Measurements from ENCODE around the gene CPE.

The CPE gene

GRCh38 chr4:165360041-165360695 lies 18.6 kb upstream of the CPE start:
- no peak overlapping the region for H3K27ac ChIP-seq (replicated peaks; ENCODE audit: low read length)
- H2AFZ ChIP-seq (ENCODE audit: low read length) = no peak overlapping the region
- WGBS, 2 donors (ENCODE audit: extremely low coverage in 2 of 2, insufficient read length in 2 of 2, insufficient replicate concordance in 1 of 2) = no CpG with 5 or more reads among the region's 6 CpGs
- no peak overlapping the region for H2AK5ac ChIP-seq (ENCODE audit: low read depth, low read length)
- no peak overlapping the region for H2BK12ac ChIP-seq (ENCODE audit: low read length)
- H3K4me3 ChIP-seq (ENCODE audit: low read length in 2 of 2) = no peak overlapping the region
- no peak overlapping the region for H3K23ac ChIP-seq (ENCODE audit: low read depth, low read length, poor library complexity)
- H2BK120ac ChIP-seq (ENCODE audit: low read depth, low read length) = no peak overlapping the region
- no peak overlapping the region for H4K91ac ChIP-seq (ENCODE audit: low read depth, low read length, poor library complexity)
- no peak overlapping the region for H3K9ac ChIP-seq (ENCODE audit: low read depth, low read length, poor library complexity)
- H3K4ac ChIP-seq (ENCODE audit: low read length) = no peak overlapping the region
- H3K9me3 ChIP-seq (replicated peaks in 1 of 2; ENCODE audit: control insufficient read depth in 2 of 2, insufficient read depth in 1 of 2, low read depth in 1 of 2, low read length in 2 of 2) = no peaks in the 10 kb centered on the region
- H3K4me2 ChIP-seq (ENCODE audit: insufficient read depth, low read length, poor library complexity, severe bottlenecking) = no peak overlapping the region
- no peak overlapping the region for H3K18ac ChIP-seq (ENCODE audit: low read length)
- no peak overlapping the region for H2BK5ac ChIP-seq (ENCODE audit: low read length)
- no peak overlapping the region for H3K14ac ChIP-seq (ENCODE audit: low read length)
- H2BK15ac ChIP-seq (ENCODE audit: low read length) = no peak overlapping the region
- no peak for DNase-seq (ENCODE audit: low spot score)
- no peak overlapping the region for H4K8ac ChIP-seq (ENCODE audit: low read depth, low read length)
- H3K79me1 ChIP-seq (ENCODE audit: low read depth, low read length) = no peaks in the 10 kb centered on the region
- peaks cover 0 to 2% of the 10 kb centered on the region in 2 donors for H3K4me1 ChIP-seq (ENCODE audit: control insufficient read depth in 2 of 2, insufficient read depth in 1 of 2, low read depth in 1 of 2, low read length in 2 of 2)
- H3K36me3 ChIP-seq (replicated peaks in 1 of 2; ENCODE audit: control insufficient read depth in 2 of 2, insufficient read depth in 2 of 2, low read length in 2 of 2) = no peaks in the 10 kb centered on the region
- no peaks in the 10 kb centered on the region for H3K27me3 ChIP-seq (ENCODE audit: control insufficient read depth in 3 of 3, insufficient read depth in 3 of 3, low read depth in 1 of 3, low read length in 3 of 3)

GRCh38 chr4:165360985-165361670 lies 17.7 kb upstream of the CPE start:
- Histone ChIP-seq H3K79me1 (ENCODE audit: low read depth, low read length) (no peaks in the 10 kb centered on the region), H4K91ac (ENCODE audit: low read depth, low read length, poor library complexity) (no peak overlapping the region), H4K8ac (ENCODE audit: low read depth, low read length) (no peak overlapping the region), H2BK15ac (ENCODE audit: low read length) (no peak overlapping the region), H3K27ac (replicated peaks; ENCODE audit: low read length) (no peak overlapping the region), H3K4me2 (ENCODE audit: insufficient read depth, low read length, poor library complexity, severe bottlenecking) (no peak overlapping the region), H2BK12ac (ENCODE audit: low read length) (no peak overlapping the region), H2BK120ac (ENCODE audit: low read depth, low read length) (no peak overlapping the region), H2BK5ac (ENCODE audit: low read length) (no peak overlapping the region), H3K36me3 (replicated peaks in 1 of 2; ENCODE audit: control insufficient read depth in 2 of 2, insufficient read depth in 2 of 2, low read length in 2 of 2) (no peaks in the 10 kb centered on the region), H3K14ac (ENCODE audit: low read length) (no peak overlapping the region), H2AFZ (ENCODE audit: low read length) (no peak overlapping the region), H3K4ac (ENCODE audit: low read length) (no peak overlapping the region), H3K9me3 (replicated peaks in 1 of 2; ENCODE audit: control insufficient read depth in 2 of 2, insufficient read depth in 1 of 2, low read depth in 1 of 2, low read length in 2 of 2) (no peaks in the 10 kb centered on the region), H3K18ac (ENCODE audit: low read length) (no peak overlapping the region), H2AK5ac (ENCODE audit: low read depth, low read length) (no peak overlapping the region), H3K23ac (ENCODE audit: low read depth, low read length, poor library complexity) (no peak overlapping the region), H3K27me3 (ENCODE audit: control insufficient read depth in 3 of 3, insufficient read depth in 3 of 3, low read depth in 1 of 3, low read length in 3 of 3) (no peaks in the 10 kb centered on the region), H3K4me3 (ENCODE audit: low read length in 2 of 2) (no peak overlapping the region), H3K4me1 (ENCODE audit: control insufficient read depth in 2 of 2, insufficient read depth in 1 of 2, low read depth in 1 of 2, low read length in 2 of 2) (peaks cover 0 to 2% of the 10 kb centered on the region in 2 donors), H3K9ac (ENCODE audit: low read depth, low read length, poor library complexity) (no peak overlapping the region)
- WGBS, 2 donors (ENCODE audit: extremely low coverage in 2 of 2, insufficient read length in 2 of 2, insufficient replicate concordance in 1 of 2) = no CpG with 5 or more reads among the region's 7 CpGs
- no peak for DNase-seq (ENCODE audit: low spot score)

GRCh38 chr4:165361810-165362209 lies 17.0 kb upstream of the CPE start:
- Histone ChIP-seq H3K36me3 (replicated peaks in 1 of 2; ENCODE audit: control insufficient read depth in 2 of 2, insufficient read depth in 2 of 2, low read length in 2 of 2) (no peaks in the 10 kb centered on the region), H3K27me3 (ENCODE audit: control insufficient read depth in 3 of 3, insufficient read depth in 3 of 3, low read depth in 1 of 3, low read length in 3 of 3) (no peaks in the 10 kb centered on the region), H3K79me1 (ENCODE audit: low read depth, low read length) (no peaks in the 10 kb centered on the region), H2BK5ac (ENCODE audit: low read length) (no peak overlapping the region), H3K14ac (ENCODE audit: low read length) (no peak overlapping the region), H2BK120ac (ENCODE audit: low read depth, low read length) (no peak overlapping the region), H2BK12ac (ENCODE audit: low read length) (no peak overlapping the region), H2BK15ac (ENCODE audit: low read length) (no peak overlapping the region), H3K18ac (ENCODE audit: low read length) (no peak overlapping the region), H2AFZ (ENCODE audit: low read length) (no peak overlapping the region), H3K9ac (ENCODE audit: low read depth, low read length, poor library complexity) (no peak overlapping the region), H4K91ac (ENCODE audit: low read depth, low read length, poor library complexity) (no peak overlapping the region), H3K4me3 (ENCODE audit: low read length in 2 of 2) (no peak overlapping the region), H3K4me1 (ENCODE audit: control insufficient read depth in 2 of 2, insufficient read depth in 1 of 2, low read depth in 1 of 2, low read length in 2 of 2) (peaks cover 0 to 2% of the 10 kb centered on the region in 2 donors), H3K9me3 (replicated peaks in 1 of 2; ENCODE audit: control insufficient read depth in 2 of 2, insufficient read depth in 1 of 2, low read depth in 1 of 2, low read length in 2 of 2) (no peaks in the 10 kb centered on the region), H3K23ac (ENCODE audit: low read depth, low read length, poor library complexity) (no peak overlapping the region), H3K4ac (ENCODE audit: low read length) (no peak overlapping the region), H4K8ac (ENCODE audit: low read depth, low read length) (no peak overlapping the region), H3K4me2 (ENCODE audit: insufficient read depth, low read length, poor library complexity, severe bottlenecking) (no peak overlapping the region), H3K27ac (replicated peaks; ENCODE audit: low read length) (no peak overlapping the region), H2AK5ac (ENCODE audit: low read depth, low read length) (no peak overlapping the region)
- WGBS, 2 donors (ENCODE audit: extremely low coverage in 2 of 2, insufficient read length in 2 of 2, insufficient replicate concordance in 1 of 2) = no CpG with 5 or more reads among the region's 2 CpGs
- DNase-seq (ENCODE audit: low spot score) = no peak

GRCh38 chr4:165364452-165365080 lies 14.2 kb upstream of the CPE start:
- Histone ChIP-seq H2BK12ac (ENCODE audit: low read length) (no peak overlapping the region), H3K36me3 (replicated peaks in 1 of 2; ENCODE audit: control insufficient read depth in 2 of 2, insufficient read depth in 2 of 2, low read length in 2 of 2) (no peaks in the 10 kb centered on the region), H2AFZ (ENCODE audit: low read length) (no peak overlapping the region), H2BK5ac (ENCODE audit: low read length) (no peak overlapping the region), H3K9ac (ENCODE audit: low read depth, low read length, poor library complexity) (no peak overlapping the region), H3K23ac (ENCODE audit: low read depth, low read length, poor library complexity) (no peak overlapping the region), H3K4ac (ENCODE audit: low read length) (no peak overlapping the region), H4K8ac (ENCODE audit: low read depth, low read length) (no peak overlapping the region), H4K91ac (ENCODE audit: low read depth, low read length, poor library complexity) (no peak overlapping the region), H3K14ac (ENCODE audit: low read length) (no peak overlapping the region), H3K27ac (replicated peaks; ENCODE audit: low read length) (no peak overlapping the region), H3K9me3 (replicated peaks in 1 of 2; ENCODE audit: control insufficient read depth in 2 of 2, insufficient read depth in 1 of 2, low read depth in 1 of 2, low read length in 2 of 2) (no peaks in the 10 kb centered on the region), H2BK120ac (ENCODE audit: low read depth, low read length) (no peak overlapping the region), H3K4me2 (ENCODE audit: insufficient read depth, low read length, poor library complexity, severe bottlenecking) (no peak overlapping the region), H3K79me1 (ENCODE audit: low read depth, low read length) (no peaks in the 10 kb centered on the region), H3K4me3 (ENCODE audit: low read length in 2 of 2) (no peak overlapping the region), H3K4me1 (ENCODE audit: control insufficient read depth in 2 of 2, insufficient read depth in 1 of 2, low read depth in 1 of 2, low read length in 2 of 2) (no peaks in the 10 kb centered on the region), H2BK15ac (ENCODE audit: low read length) (no peak overlapping the region), H2AK5ac (ENCODE audit: low read depth, low read length) (no peak overlapping the region), H3K18ac (ENCODE audit: low read length) (no peak overlapping the region), H3K27me3 (ENCODE audit: control insufficient read depth in 3 of 3, insufficient read depth in 3 of 3, low read depth in 1 of 3, low read length in 3 of 3) (no peaks in the 10 kb centered on the region)
- no peak for DNase-seq (ENCODE audit: low spot score)
- WGBS, 2 donors (ENCODE audit: extremely low coverage in 2 of 2, insufficient read length in 2 of 2, insufficient replicate concordance in 1 of 2) = no CpG with 5 or more reads among the region's 2 CpGs
